Measurements from ENCODE around the gene CASP3. TPM values are rescaled to one million over a fixed set of nuclear protein-coding genes. Genes with fewer than 3 reads are reported as not detected.
A peak's percentile ranks its signal among the peaks of the same experiment; 100 is the strongest.

CASP3 gene
- polyA plus RNA-seq, 1 of the 3 experiments (the other 2 are of a cell fraction): 15.5 TPM

DNA sequence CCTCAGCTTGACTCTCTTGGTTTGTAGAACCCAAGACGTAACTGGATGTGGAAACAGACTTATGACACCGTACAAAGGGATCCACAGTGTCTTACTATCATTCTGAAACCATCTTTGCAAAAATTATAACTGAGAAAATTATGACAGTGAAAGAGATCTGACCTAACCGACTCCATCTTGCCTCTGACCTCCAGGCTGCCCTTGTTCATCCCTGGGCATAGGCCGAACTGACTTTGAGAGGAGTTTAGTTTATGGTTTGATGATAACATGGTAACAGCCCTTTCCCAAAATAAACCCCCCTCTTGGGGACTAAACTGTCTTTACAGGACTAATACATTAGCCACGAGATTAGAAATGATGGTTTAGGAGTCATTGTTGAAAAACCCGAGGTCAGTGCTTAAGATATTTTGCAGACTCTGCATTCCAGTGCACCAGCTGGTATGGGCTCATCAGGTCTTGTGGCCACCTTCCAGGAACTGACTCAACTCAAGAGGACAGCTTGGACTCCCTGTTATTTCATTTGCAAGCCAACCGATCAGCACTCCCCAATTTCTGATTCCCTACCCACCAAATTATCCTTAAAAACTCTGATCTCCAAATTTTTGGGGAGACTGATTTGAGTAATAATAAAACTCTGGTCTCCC is 49.6 kb downstream of the CASP3 start:
- Histone ChIP-seq H3K9me2 (no peaks in the 10 kb centered on the region), H3K4me3 (ENCODE audit: low read depth in 2 of 2, low read length in 1 of 2) (no peak overlapping the region), H3F3A (replicated peaks; ENCODE audit: insufficient read depth) (no peaks in the 10 kb centered on the region), H3K36me3 (replicated peaks in 1 of 2; ENCODE audit: control insufficient read depth in 1 of 2, insufficient read depth in 2 of 2, low read length in 1 of 2) (no peaks in the 10 kb centered on the region), H3K9me3 (no peaks in the 10 kb centered on the region), H3K79me2 (ENCODE audit: insufficient read depth) (no peaks in the 10 kb centered on the region), H4K20me1 (ENCODE audit: insufficient read depth) (no peaks in the 10 kb centered on the region), H3K4me1 (ENCODE audit: control insufficient read depth in 1 of 2, insufficient read depth in 2 of 2, low read depth in 1 of 2, low read length in 1 of 2) (peaks cover 0 to 5% of the 10 kb centered on the region in 2 experiments; a peak in 2 of 4 replicates), H3K27me3 (ENCODE audit: insufficient read depth) (no peaks in the 10 kb centered on the region), H3K27ac (ENCODE audit: low read depth in 2 of 2, low read length in 1 of 2) (no peak overlapping the region), H3K9ac (no peak overlapping the region), H3K4me2 (peak overlapping the region; percentile 21; the same call in 1 of the 2 replicates), H2AFZ (ENCODE audit: low read depth) (no peak overlapping the region)
- no peak for DNase-seq
- TF ChIP-seq TEAD4 (IDR thresholded peaks at IDR 0.05; ENCODE audit: borderline replicate concordance, insufficient read depth) (no peak), YY1 (IDR thresholded peaks at IDR 0.05; ENCODE audit: low read depth) (no peak), RXRA (IDR thresholded peaks at IDR 0.05; ENCODE audit: borderline replicate concordance, low read depth) (no peak), GABPA (IDR thresholded peaks at IDR 0.05; ENCODE audit: low read depth) (no peak), NRF1 (IDR thresholded peaks at IDR 0.05; ENCODE audit: low read depth, low read length) (no peak), TCF12 (IDR thresholded peaks at IDR 0.05) (peak; percentile 83), FOSL2 (IDR thresholded peaks at IDR 0.05; ENCODE audit: borderline replicate concordance, low read depth) (peak; percentile 49; the same call in 1 of the 2 replicates), RCOR1 (IDR thresholded peaks at IDR 0.05; ENCODE audit: low read length) (no peak), FOXM1 (IDR thresholded peaks at IDR 0.05; ENCODE audit: low read depth) (no peak), FOXJ3 (CRISPR knock-in tag; IDR thresholded peaks at IDR 0.05) (no peak), SIN3A (IDR thresholded peaks at IDR 0.05; ENCODE audit: borderline replicate concordance, low read depth, low read length) (no peak), POLR2AphosphoS5 (IDR thresholded peaks at IDR 0.05; ENCODE audit: low read depth, low read length) (no peak), JUND (IDR thresholded peaks at IDR 0.05) (no peak), EP300 (IDR thresholded peaks at IDR 0.05; ENCODE audit: borderline replicate concordance in 1 of 2, low read depth in 1 of 2, low read length in 1 of 2) (0 out of 4 replicates have a peak, but pooled peaks of 1 of the 2 experiments have one; percentile 21), NFIC (IDR thresholded peaks at IDR 0.05; ENCODE audit: borderline replicate concordance) (peak; percentile 59), RFX5 (IDR thresholded peaks at IDR 0.05; ENCODE audit: low read length) (no peak), RAD21 (IDR thresholded peaks at IDR 0.05; ENCODE audit: low read length) (no peak), SMC3 (IDR thresholded peaks at IDR 0.05; ENCODE audit: low read depth, low read length) (no peak), CHD2 (IDR thresholded peaks at IDR 0.05; ENCODE audit: low read length, partially characterized antibody) (no peak), EZH2phosphoT487 (IDR thresholded peaks at IDR 0.05; ENCODE audit: borderline replicate concordance, low read depth) (no peak)
- TF ChIP-seq, protein P1, sequence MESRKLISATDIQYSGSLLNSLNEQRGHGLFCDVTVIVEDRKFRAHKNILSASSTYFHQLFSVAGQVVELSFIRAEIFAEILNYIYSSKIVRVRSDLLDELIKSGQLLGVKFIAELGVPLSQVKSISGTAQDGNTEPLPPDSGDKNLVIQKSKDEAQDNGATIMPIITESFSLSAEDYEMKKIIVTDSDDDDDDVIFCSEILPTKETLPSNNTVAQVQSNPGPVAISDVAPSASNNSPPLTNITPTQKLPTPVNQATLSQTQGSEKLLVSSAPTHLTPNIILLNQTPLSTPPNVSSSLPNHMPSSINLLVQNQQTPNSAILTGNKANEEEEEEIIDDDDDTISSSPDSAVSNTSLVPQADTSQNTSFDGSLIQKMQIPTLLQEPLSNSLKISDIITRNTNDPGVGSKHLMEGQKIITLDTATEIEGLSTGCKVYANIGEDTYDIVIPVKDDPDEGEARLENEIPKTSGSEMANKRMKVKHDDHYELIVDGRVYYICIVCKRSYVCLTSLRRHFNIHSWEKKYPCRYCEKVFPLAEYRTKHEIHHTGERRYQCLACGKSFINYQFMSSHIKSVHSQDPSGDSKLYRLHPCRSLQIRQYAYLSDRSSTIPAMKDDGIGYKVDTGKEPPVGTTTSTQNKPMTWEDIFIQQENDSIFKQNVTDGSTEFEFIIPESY (IDR thresholded peaks at IDR 0.05; ENCODE audit: borderline replicate concordance, low read depth): no peak
- TF ChIP-seq, protein P2, sequence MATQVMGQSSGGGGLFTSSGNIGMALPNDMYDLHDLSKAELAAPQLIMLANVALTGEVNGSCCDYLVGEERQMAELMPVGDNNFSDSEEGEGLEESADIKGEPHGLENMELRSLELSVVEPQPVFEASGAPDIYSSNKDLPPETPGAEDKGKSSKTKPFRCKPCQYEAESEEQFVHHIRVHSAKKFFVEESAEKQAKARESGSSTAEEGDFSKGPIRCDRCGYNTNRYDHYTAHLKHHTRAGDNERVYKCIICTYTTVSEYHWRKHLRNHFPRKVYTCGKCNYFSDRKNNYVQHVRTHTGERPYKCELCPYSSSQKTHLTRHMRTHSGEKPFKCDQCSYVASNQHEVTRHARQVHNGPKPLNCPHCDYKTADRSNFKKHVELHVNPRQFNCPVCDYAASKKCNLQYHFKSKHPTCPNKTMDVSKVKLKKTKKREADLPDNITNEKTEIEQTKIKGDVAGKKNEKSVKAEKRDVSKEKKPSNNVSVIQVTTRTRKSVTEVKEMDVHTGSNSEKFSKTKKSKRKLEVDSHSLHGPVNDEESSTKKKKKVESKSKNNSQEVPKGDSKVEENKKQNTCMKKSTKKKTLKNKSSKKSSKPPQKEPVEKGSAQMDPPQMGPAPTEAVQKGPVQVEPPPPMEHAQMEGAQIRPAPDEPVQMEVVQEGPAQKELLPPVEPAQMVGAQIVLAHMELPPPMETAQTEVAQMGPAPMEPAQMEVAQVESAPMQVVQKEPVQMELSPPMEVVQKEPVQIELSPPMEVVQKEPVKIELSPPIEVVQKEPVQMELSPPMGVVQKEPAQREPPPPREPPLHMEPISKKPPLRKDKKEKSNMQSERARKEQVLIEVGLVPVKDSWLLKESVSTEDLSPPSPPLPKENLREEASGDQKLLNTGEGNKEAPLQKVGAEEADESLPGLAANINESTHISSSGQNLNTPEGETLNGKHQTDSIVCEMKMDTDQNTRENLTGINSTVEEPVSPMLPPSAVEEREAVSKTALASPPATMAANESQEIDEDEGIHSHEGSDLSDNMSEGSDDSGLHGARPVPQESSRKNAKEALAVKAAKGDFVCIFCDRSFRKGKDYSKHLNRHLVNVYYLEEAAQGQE (IDR thresholded peaks at IDR 0.05; ENCODE audit: low read depth, low read length): no peak
- TF ChIP-seq, protein P3, sequence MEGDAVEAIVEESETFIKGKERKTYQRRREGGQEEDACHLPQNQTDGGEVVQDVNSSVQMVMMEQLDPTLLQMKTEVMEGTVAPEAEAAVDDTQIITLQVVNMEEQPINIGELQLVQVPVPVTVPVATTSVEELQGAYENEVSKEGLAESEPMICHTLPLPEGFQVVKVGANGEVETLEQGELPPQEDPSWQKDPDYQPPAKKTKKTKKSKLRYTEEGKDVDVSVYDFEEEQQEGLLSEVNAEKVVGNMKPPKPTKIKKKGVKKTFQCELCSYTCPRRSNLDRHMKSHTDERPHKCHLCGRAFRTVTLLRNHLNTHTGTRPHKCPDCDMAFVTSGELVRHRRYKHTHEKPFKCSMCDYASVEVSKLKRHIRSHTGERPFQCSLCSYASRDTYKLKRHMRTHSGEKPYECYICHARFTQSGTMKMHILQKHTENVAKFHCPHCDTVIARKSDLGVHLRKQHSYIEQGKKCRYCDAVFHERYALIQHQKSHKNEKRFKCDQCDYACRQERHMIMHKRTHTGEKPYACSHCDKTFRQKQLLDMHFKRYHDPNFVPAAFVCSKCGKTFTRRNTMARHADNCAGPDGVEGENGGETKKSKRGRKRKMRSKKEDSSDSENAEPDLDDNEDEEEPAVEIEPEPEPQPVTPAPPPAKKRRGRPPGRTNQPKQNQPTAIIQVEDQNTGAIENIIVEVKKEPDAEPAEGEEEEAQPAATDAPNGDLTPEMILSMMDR (IDR thresholded peaks at IDR 0.05): no peak
- TF ChIP-seq, protein P4, sequence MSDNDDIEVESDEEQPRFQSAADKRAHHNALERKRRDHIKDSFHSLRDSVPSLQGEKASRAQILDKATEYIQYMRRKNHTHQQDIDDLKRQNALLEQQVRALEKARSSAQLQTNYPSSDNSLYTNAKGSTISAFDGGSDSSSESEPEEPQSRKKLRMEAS (IDR thresholded peaks at IDR 0.05; ENCODE audit: low read depth): no peak
- TF ChIP-seq, protein P5, sequence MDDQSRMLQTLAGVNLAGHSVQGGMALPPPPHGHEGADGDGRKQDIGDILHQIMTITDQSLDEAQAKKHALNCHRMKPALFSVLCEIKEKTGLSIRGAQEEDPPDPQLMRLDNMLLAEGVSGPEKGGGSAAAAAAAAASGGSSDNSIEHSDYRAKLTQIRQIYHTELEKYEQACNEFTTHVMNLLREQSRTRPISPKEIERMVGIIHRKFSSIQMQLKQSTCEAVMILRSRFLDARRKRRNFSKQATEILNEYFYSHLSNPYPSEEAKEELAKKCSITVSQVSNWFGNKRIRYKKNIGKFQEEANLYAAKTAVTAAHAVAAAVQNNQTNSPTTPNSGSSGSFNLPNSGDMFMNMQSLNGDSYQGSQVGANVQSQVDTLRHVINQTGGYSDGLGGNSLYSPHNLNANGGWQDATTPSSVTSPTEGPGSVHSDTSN (IDR thresholded peaks at IDR 0.05): peak; percentile 68
- POLR2A ChIA-PET: interaction anchor here (0.6 kb wide), 1 partner anchor 457 kb away, joined by 3 read pairs; no protein-coding TSS in a partner anchor
- CTCF ChIA-PET: interaction anchor here (1.7 kb wide), 1 partner anchor 20 kb away, joined by 5 read pairs; no protein-coding TSS in a partner anchor
- WGBS (ENCODE audit: low lambda C conversion rate): 57% methylated on average over 7 of the region's 7 CpGs
